Activated CD8-positive, alpha-beta T cell treated with anti-CD3 and anti-CD28 coated beads for 36 hours (primary cell): ENCODE measurements around the gene HEXIM1. TPM values are rescaled to one million over a fixed set of nuclear protein-coding genes. Genes with fewer than 3 reads are reported as not detected.
"Not testable (repeated sequence)": the region's sequence is repeated elsewhere in the genome, so short reads cannot be mapped to it uniquely, and the experiment has no call there.

Source experiments
- ATAC-seq: fragments of 200-7000 bp; cut with Tn5 transposase; one replicate; pipeline ENCODE4 v1.10.0; 2021; ENCODE audit warnings: mild to moderate bottlenecking, moderate library complexity
- CTCF ChIA-PET: fragments of 350-600 bp; sonication (Branson Sonifier 250); formaldehyde crosslinking; loops from one replicate; lab custom pipeline; 2021; ENCODE audit warnings: antibody characterized with exemption; lab: Charles Lee
- POLR2A ChIA-PET: fragments of 350-600 bp; sonication (Branson Sonifier 250); formaldehyde crosslinking; loops from one replicate; lab custom pipeline; 2021; ENCODE audit warnings: antibody characterized with exemption; lab: Charles Lee
- DNase-seq: peaks from one replicate; pipeline ENCODE4 v3.0.0-alpha.2; 2020
- H3K27ac Mint-ChIP-seq: one replicate; pipeline ENCODE4 v1.8.0; 2021; ENCODE audit warnings: mild to moderate bottlenecking, mixed read lengths
- H3K27me3 Mint-ChIP-seq: one replicate; pipeline ENCODE4 v1.8.0; 2021; ENCODE audit warnings: mixed read lengths
- H3K36me3 Mint-ChIP-seq: one replicate; pipeline ENCODE4 v1.8.0; 2021; ENCODE audit warnings: low read depth, mixed read lengths
- H3K4me1 Mint-ChIP-seq: one replicate; pipeline ENCODE4 v1.8.0; 2021; ENCODE audit warnings: low read depth, mixed read lengths
- H3K4me3 Mint-ChIP-seq: one replicate; pipeline ENCODE4 v1.8.0; 2021; ENCODE audit warnings: mild to moderate bottlenecking, moderate library complexity, mixed read lengths
- H3K9me3 Mint-ChIP-seq: one replicate; pipeline ENCODE4 v1.8.0; 2021; ENCODE audit warnings: mixed read lengths
- CTCF ChIP-seq: fragments of 200-600 bp; IDR thresholded peaks from one replicate; pipeline ENCODE4 v1.8.0; 2022; ENCODE audit warnings: antibody characterized with exemption, mild to moderate bottlenecking
- intact Hi-C: fragments of 100-400 bp; cut with micrococcal nuclease; formaldehyde crosslinking; loops from one replicate; pipeline ENCODE4 v1.10.0; 2022
- total RNA-seq, 2 experiments: library from RNA; stranded (reverse); gene quantifications; one replicate each; pipeline ENCODE4 v1.2.3, GENCODE V29; 2021

The HEXIM1 gene
- total RNA-seq, 2 experiments from 2014 or later = 22.6 to 23.5 TPM

- H3K27ac Mint-ChIP-seq = peak overlapping the region; percentile 30
- no peaks in the 10 kb centered on the region for H3K9me3 Mint-ChIP-seq
- POLR2A ChIA-PET = interaction anchor here (0.5 to 1.5 kb wide), 3 partner anchors 9 to 60 kb away, joined by 3 to 4 read pairs (median 4); no protein-coding TSS in a partner anchor
- ATAC-seq = peak; percentile 89
- no peak for TF ChIP-seq CTCF
- CTCF ChIA-PET = interaction anchor here (0.7 to 1.6 kb wide), 4 partner anchors 8 to 97 kb away, joined by 3 to 7 read pairs (median 4); partner anchors contain the start of genes ACBD4 and PLCD3
- intact Hi-C loops = no loop called here
- H3K4me1 Mint-ChIP-seq = no peaks in the 10 kb centered on the region
- no peak overlapping the region for H3K4me3 Mint-ChIP-seq
- DNase-seq = peak; percentile 58
- H3K36me3 Mint-ChIP-seq = no peaks in the 10 kb centered on the region
- peaks cover 4% of the 10 kb centered on the region for H3K27me3 Mint-ChIP-seq
Measured at GRCh38 chr17:45123930-45124796, 24.1 kb upstream of the HEXIM1 start.

GRCh38 chr17:45124797-45125122 lies 23.5 kb upstream of the HEXIM1 start:
- intact Hi-C loops, H3K4me3 Mint-ChIP-seq, H3K9me3 Mint-ChIP-seq, H3K27me3 Mint-ChIP-seq, DNase-seq, ATAC-seq, H3K36me3 Mint-ChIP-seq, H3K4me1 Mint-ChIP-seq: not testable (repeated sequence)
- H3K27ac Mint-ChIP-seq = peak overlapping the region; percentile 30
- POLR2A ChIA-PET = interaction anchor here (1.5 kb wide), 1 partner anchor 8 kb away, joined by 4 read pairs; no protein-coding TSS in a partner anchor
- CTCF ChIA-PET = interaction anchor here (0.7 to 1.6 kb wide), 2 partner anchors 10 to 96 kb away, joined by 3 to 8 read pairs; partner anchors contain the start of gene ACBD4

- Mint-ChIP-seq H3K4me3 (no peak overlapping the region), H3K27ac (no peak overlapping the region), H3K36me3 (no peaks in the 10 kb centered on the region), H3K27me3 (peaks cover 4% of the 10 kb centered on the region), H3K9me3 (no peaks in the 10 kb centered on the region), H3K4me1 (no peaks in the 10 kb centered on the region)
- no peak for TF ChIP-seq CTCF
- ChIA-PET CTCF (interaction anchor here (1.6 kb wide), 1 partner anchor 10 kb away, joined by 8 read pairs; the partner anchor contains the start of gene ACBD4), POLR2A (no interaction called here)
- intact Hi-C loops = no loop called here
- DNase-seq = no peak
- no peak for ATAC-seq
Measured at GRCh38 chr17:45125509-45125908, 22.8 kb upstream of the HEXIM1 start.

GRCh38 chr17:45127207-45127547 lies 21.1 kb upstream of the HEXIM1 start:
- Mint-ChIP-seq H3K27ac (no peak overlapping the region), H3K4me1 (no peaks in the 10 kb centered on the region), H3K9me3 (no peaks in the 10 kb centered on the region), H3K36me3 (no peaks in the 10 kb centered on the region), H3K4me3 (no peak overlapping the region), H3K27me3 (no peaks in the 10 kb centered on the region)
- intact Hi-C loops = no loop called here
- CTCF ChIA-PET = interaction anchor here (0.7 to 1.1 kb wide), 4 partner anchors 8 to 249 kb away, joined by 3 read pairs; partner anchors contain the start of gene ACBD4
- no peak for TF ChIP-seq CTCF
- DNase-seq (no peak), ATAC-seq (no peak)
- POLR2A ChIA-PET = no interaction called here

- no peaks in the 10 kb centered on the region for H3K36me3 Mint-ChIP-seq
- ChIA-PET POLR2A (no interaction called here), CTCF (interaction anchor here (0.8 to 1.1 kb wide), 3 partner anchors 8 to 250 kb away, joined by 3 read pairs; partner anchors contain the start of gene ACBD4)
- H3K4me1 Mint-ChIP-seq = no peaks in the 10 kb centered on the region
- H3K4me3 Mint-ChIP-seq = no peak overlapping the region
- H3K27ac Mint-ChIP-seq = no peak overlapping the region
- no peaks in the 10 kb centered on the region for H3K9me3 Mint-ChIP-seq
- no peak for DNase-seq
- no peaks in the 10 kb centered on the region for H3K27me3 Mint-ChIP-seq
- intact Hi-C loops = no loop called here
- no peak for TF ChIP-seq CTCF
- ATAC-seq = no peak
Measured at GRCh38 chr17:45127548-45128300, 20.6 kb upstream of the HEXIM1 start.
